Measurements from ENCODE around the gene ZNF827.
A peak's percentile ranks its signal among the peaks of the same experiment; 100 is the strongest.

The ZNF827 gene

GRCh38 chr4:145936997-145937901 is 1.4 kb downstream of the ZNF827 start:
- no peaks in the 10 kb centered on the region for H3K27me3 Mint-ChIP-seq
- peak overlapping the region; percentile 51 for H3K27ac Mint-ChIP-seq
- H3K36me3 Mint-ChIP-seq: peaks cover 5% of the 10 kb centered on the region

GRCh38 chr4:145936142-145936996 is 2.3 kb downstream of the ZNF827 start:
- peaks cover 69% of the 10 kb centered on the region for H3K4me1 Mint-ChIP-seq
- no peaks in the 10 kb centered on the region for H3K9me3 Mint-ChIP-seq
- peaks cover 5% of the 10 kb centered on the region for H3K36me3 Mint-ChIP-seq
- H3K27ac Mint-ChIP-seq: peak overlapping the region; percentile 96
- H3K27me3 Mint-ChIP-seq: no peaks in the 10 kb centered on the region
- peak overlapping the region; percentile 98 for H3K4me3 Mint-ChIP-seq

More at GRCh38 chr4:145936997-145937901, 1.4 kb downstream of the ZNF827 start:
- Mint-ChIP-seq H3K9me3 (no peaks in the 10 kb centered on the region), H3K4me3 (peak overlapping the region; percentile 98), H3K4me1 (peaks cover 61% of the 10 kb centered on the region)

GRCh38 chr4:145935253-145936141 is 3.1 kb downstream of the ZNF827 start:
- Mint-ChIP-seq H3K27ac (peak overlapping the region; percentile 96), H3K36me3 (peaks cover 5% of the 10 kb centered on the region), H3K27me3 (no peaks in the 10 kb centered on the region), H3K4me3 (peak overlapping the region; percentile 98), H3K4me1 (peaks cover 72% of the 10 kb centered on the region), H3K9me3 (no peaks in the 10 kb centered on the region)

GRCh38 chr4:145934434-145935047 is 4.1 kb downstream of the ZNF827 start:
- Mint-ChIP-seq H3K27ac (peak overlapping the region; percentile 87), H3K27me3 (no peaks in the 10 kb centered on the region), H3K4me1 (peaks cover 70% of the 10 kb centered on the region), H3K36me3 (peaks cover 5% of the 10 kb centered on the region), H3K4me3 (peak overlapping the region; percentile 98), H3K9me3 (no peaks in the 10 kb centered on the region)

GRCh38 chr4:145933134-145933533 is 5.5 kb downstream of the ZNF827 start:
- H3K4me3 Mint-ChIP-seq: no peak overlapping the region
- peaks cover 5% of the 10 kb centered on the region for H3K36me3 Mint-ChIP-seq
- H3K9me3 Mint-ChIP-seq: no peaks in the 10 kb centered on the region
- H3K4me1 Mint-ChIP-seq: peaks cover 59% of the 10 kb centered on the region
- no peak overlapping the region for H3K27ac Mint-ChIP-seq
- no peaks in the 10 kb centered on the region for H3K27me3 Mint-ChIP-seq

- Mint-ChIP-seq H3K4me3 (no peak overlapping the region), H3K4me1 (peaks cover 59% of the 10 kb centered on the region), H3K9me3 (no peaks in the 10 kb centered on the region), H3K27me3 (no peaks in the 10 kb centered on the region), H3K36me3 (peaks cover 5% of the 10 kb centered on the region), H3K27ac (peak overlapping the region; percentile 8)
Observed at GRCh38 chr4:145931403-145931802, 7.2 kb downstream of the ZNF827 start.

- H3K27me3 Mint-ChIP-seq: no peaks in the 10 kb centered on the region
- peaks cover 13% of the 10 kb centered on the region for H3K36me3 Mint-ChIP-seq
- H3K9me3 Mint-ChIP-seq: no peaks in the 10 kb centered on the region
- H3K4me1 Mint-ChIP-seq: peaks cover 60% of the 10 kb centered on the region
- H3K4me3 Mint-ChIP-seq: no peak overlapping the region
- peak overlapping the region; percentile 10 for H3K27ac Mint-ChIP-seq
Observed at GRCh38 chr4:145930592-145930991, 8.0 kb downstream of the ZNF827 start.

GRCh38 chr4:145929415-145930178 is 9.0 kb downstream of the ZNF827 start:
- H3K27ac Mint-ChIP-seq: no peak overlapping the region
- H3K9me3 Mint-ChIP-seq: no peaks in the 10 kb centered on the region
- H3K4me3 Mint-ChIP-seq: no peak overlapping the region
- no peaks in the 10 kb centered on the region for H3K27me3 Mint-ChIP-seq
- peaks cover 17% of the 10 kb centered on the region for H3K36me3 Mint-ChIP-seq
- peaks cover 57% of the 10 kb centered on the region for H3K4me1 Mint-ChIP-seq

- Mint-ChIP-seq H3K27me3 (no peaks in the 10 kb centered on the region), H3K27ac (no peak overlapping the region), H3K4me1 (peaks cover 54% of the 10 kb centered on the region), H3K9me3 (no peaks in the 10 kb centered on the region), H3K4me3 (no peak overlapping the region), H3K36me3 (peaks cover 18% of the 10 kb centered on the region)
Observed at GRCh38 chr4:145928748-145929147, 9.9 kb downstream of the ZNF827 start.

GRCh38 chr4:145927030-145927429 is 11.6 kb downstream of the ZNF827 start:
- H3K36me3 Mint-ChIP-seq: peaks cover 14% of the 10 kb centered on the region
- H3K4me3 Mint-ChIP-seq: no peak overlapping the region
- no peaks in the 10 kb centered on the region for H3K27me3 Mint-ChIP-seq
- H3K9me3 Mint-ChIP-seq: no peaks in the 10 kb centered on the region
- peak overlapping the region; percentile 52 for H3K27ac Mint-ChIP-seq
- peaks cover 44% of the 10 kb centered on the region for H3K4me1 Mint-ChIP-seq

- peaks cover 52% of the 10 kb centered on the region for H3K4me1 Mint-ChIP-seq
- H3K27ac Mint-ChIP-seq: peak overlapping the region; percentile 19
- peaks cover 26% of the 10 kb centered on the region for H3K36me3 Mint-ChIP-seq
- H3K27me3 Mint-ChIP-seq: no peaks in the 10 kb centered on the region
- H3K4me3 Mint-ChIP-seq: no peak overlapping the region
- H3K9me3 Mint-ChIP-seq: no peaks in the 10 kb centered on the region
Observed at GRCh38 chr4:145921231-145921630, 17.4 kb downstream of the ZNF827 start.

- H3K36me3 Mint-ChIP-seq: peaks cover 22% of the 10 kb centered on the region
- H3K4me3 Mint-ChIP-seq: no peak overlapping the region
- H3K27ac Mint-ChIP-seq: no peak overlapping the region
- H3K27me3 Mint-ChIP-seq: no peaks in the 10 kb centered on the region
- peaks cover 47% of the 10 kb centered on the region for H3K4me1 Mint-ChIP-seq
- no peaks in the 10 kb centered on the region for H3K9me3 Mint-ChIP-seq
Observed at GRCh38 chr4:145920205-145920604, 18.4 kb downstream of the ZNF827 start.

GRCh38 chr4:145912376-145912775 is 26.2 kb downstream of the ZNF827 start:
- Mint-ChIP-seq H3K27me3 (no peaks in the 10 kb centered on the region), H3K36me3 (peaks cover 10% of the 10 kb centered on the region), H3K9me3 (no peaks in the 10 kb centered on the region), H3K27ac (no peak overlapping the region), H3K4me1 (peaks cover 43% of the 10 kb centered on the region), H3K4me3 (no peak overlapping the region)

GRCh38 chr4:145909773-145910172 is 28.9 kb downstream of the ZNF827 start:
- Mint-ChIP-seq H3K4me3 (no peak overlapping the region), H3K27ac (no peak overlapping the region), H3K36me3 (peaks cover 4% of the 10 kb centered on the region), H3K27me3 (no peaks in the 10 kb centered on the region), H3K9me3 (no peaks in the 10 kb centered on the region), H3K4me1 (peaks cover 53% of the 10 kb centered on the region)

All from activated naive CD4-positive, alpha-beta T cell treated with anti-CD3 and anti-CD28 coated beads, Interleukin-2, amount 50 U/mL, for 24 hours (primary cell).